ENCODE results near the gene OR2A5. TPM values are rescaled to one million over a fixed set of nuclear protein-coding genes. Genes with fewer than 3 reads are reported as not detected.
A peak's percentile ranks its signal among the peaks of the same experiment; 100 is the strongest.

OR2A5 gene
- total and polyA plus RNA-seq, 2 of the 8 experiments (the other 6 are each of a cell fraction or from before 2014, with no cell fraction given), result not detected

GRCh38 chr7:144090667-144091066 is 41.9 kb downstream of the OR2A5 start:
- Histone ChIP-seq H2BK120ac (replicated peaks; ENCODE audit: low read depth, low read length) (no peak overlapping the region), H3K27ac (ENCODE audit: low read depth, low read length) (no peak overlapping the region), H3K9me3 (ENCODE audit: insufficient read depth in 2 of 2, low read depth in 1 of 2, low read length in 1 of 2) (no peaks in the 10 kb centered on the region), H3K23me2 (ENCODE audit: low read depth, low read length) (no peaks in the 10 kb centered on the region), H2BK5ac (ENCODE audit: low read depth, low read length) (no peak overlapping the region), H2BK20ac (ENCODE audit: low read length) (no peak overlapping the region), H2AK5ac (ENCODE audit: low read depth, low read length) (no peak overlapping the region), H3K27me3 (replicated peaks in 1 of 4; ENCODE audit: control insufficient read depth in 3 of 4, extremely low read depth in 1 of 4, insufficient read depth in 3 of 4, low read length in 3 of 4) (no peaks in the 10 kb centered on the region), H3K79me2 (ENCODE audit: control insufficient read depth in 1 of 2, insufficient read depth in 2 of 2, low read length in 2 of 2) (no peaks in the 10 kb centered on the region), H2BK15ac (ENCODE audit: low read length) (no peak overlapping the region), H2AFZ (ENCODE audit: low read length) (no peak overlapping the region), H3K36me3 (ENCODE audit: control insufficient read depth in 2 of 4, insufficient read depth in 4 of 4, low read length in 3 of 4) (no peaks in the 10 kb centered on the region), H3K4me1 (replicated peaks in 1 of 4; ENCODE audit: control insufficient read depth in 3 of 4, insufficient read depth in 4 of 4, low read length in 3 of 4) (no peaks in the 10 kb centered on the region), H4K91ac (replicated peaks; ENCODE audit: insufficient read length, low read length) (no peak overlapping the region), H3K4me2 (ENCODE audit: insufficient read depth in 1 of 2, low read depth in 2 of 2, low read length in 2 of 2) (no peak overlapping the region), H2BK12ac (ENCODE audit: low read depth, low read length) (no peak overlapping the region), H3K79me1 (ENCODE audit: low read depth, low read length) (no peaks in the 10 kb centered on the region), H3K56ac (replicated peaks; ENCODE audit: insufficient read length, low read depth, low read length) (no peak overlapping the region), H3K4me3 (ENCODE audit: extremely low read depth in 1 of 4, insufficient read depth in 2 of 4, low read depth in 3 of 4, low read length in 4 of 4) (no peak overlapping the region), H3K9ac (replicated peaks in 1 of 4; ENCODE audit: extremely low read depth in 1 of 4, low read depth in 3 of 4, low read length in 3 of 4) (no peak overlapping the region), H3K23ac (ENCODE audit: insufficient read length) (no peak overlapping the region), H3K18ac (ENCODE audit: extremely low read depth, low read length) (no peak overlapping the region), H4K8ac (ENCODE audit: extremely low read depth, insufficient read depth, low read length) (no peak overlapping the region), H4K5ac (ENCODE audit: insufficient read length, low read depth, low read length) (no peak overlapping the region), H4K20me1 (replicated peaks in 1 of 2; ENCODE audit: control insufficient read depth in 1 of 2, insufficient read depth in 2 of 2, low read length in 2 of 2) (no peaks in the 10 kb centered on the region), H3K4ac (replicated peaks; ENCODE audit: insufficient read length, low read depth, low read length) (no peak overlapping the region), H3K14ac (ENCODE audit: insufficient read length) (no peak overlapping the region)
- CTCF ChIA-PET (ENCODE audit: partially characterized antibody), result no interaction called here
- POLR2A ChIA-PET (ENCODE audit: partially characterized antibody), result no interaction called here
- 0 out of 2 replicates have a peak, but pooled peaks have one; percentile 47 for TF ChIP-seq KDM1A (IDR thresholded peaks at IDR 0.05; ENCODE audit: borderline replicate concordance, low read length)
- TF ChIP-seq FOSL1 (IDR thresholded peaks at IDR 0.05; ENCODE audit: insufficient read depth, low read depth, low read length), result no peak
- TF ChIP-seq TEAD4 (IDR thresholded peaks at IDR 0.05; ENCODE audit: low read depth, low read length), result no peak
- no peak for DNase-seq (ENCODE audit: low read depth in 1 of 2, low spot score in 2 of 2)
- FAIRE-seq, result no peak
- 91% methylated on average over 3 of the region's 3 CpGs; no CpG with 5 or more reads in 1 of the 2 experiments for WGBS, 2 experiments (ENCODE audit: extremely low coverage in 1 of 2, insufficient coverage in 1 of 2, insufficient read length in 1 of 2, insufficient replicate concordance in 2 of 2, low coverage in 1 of 2, low lambda C conversion rate in 2 of 2, missing lambda C conversion rate in 1 of 2)

Data from H1 (cell line).